Prostate gland (tissue), 2 donors: ENCODE measurements around the gene FUT2.

ENCODE experiments used
- POLR2A ChIP-seq: fragments of 450-650 bp; IDR thresholded peaks from one replicate; pipeline ENCODE4 v1.6.1; 2016; ENCODE audit warnings: antibody characterized with exemption, mild to moderate bottlenecking
- TF ChIP-seq, protein P1 (sequence below), 4 experiments: fragments of 200-600 bp in 2 of 4; fragments of 450-650 bp in 2 of 4; sonication (generic) in 2 of 4; IDR thresholded peaks; 1 replicate in 3 of 4; 2 replicates in 1 of 4; pipeline ENCODE4 v1.5.1; 2016 to 2019; ENCODE audit warnings: antibody characterized with exemption in 4 of 4, mild to moderate bottlenecking in 2 of 4, moderate library complexity in 2 of 4

DNA sequence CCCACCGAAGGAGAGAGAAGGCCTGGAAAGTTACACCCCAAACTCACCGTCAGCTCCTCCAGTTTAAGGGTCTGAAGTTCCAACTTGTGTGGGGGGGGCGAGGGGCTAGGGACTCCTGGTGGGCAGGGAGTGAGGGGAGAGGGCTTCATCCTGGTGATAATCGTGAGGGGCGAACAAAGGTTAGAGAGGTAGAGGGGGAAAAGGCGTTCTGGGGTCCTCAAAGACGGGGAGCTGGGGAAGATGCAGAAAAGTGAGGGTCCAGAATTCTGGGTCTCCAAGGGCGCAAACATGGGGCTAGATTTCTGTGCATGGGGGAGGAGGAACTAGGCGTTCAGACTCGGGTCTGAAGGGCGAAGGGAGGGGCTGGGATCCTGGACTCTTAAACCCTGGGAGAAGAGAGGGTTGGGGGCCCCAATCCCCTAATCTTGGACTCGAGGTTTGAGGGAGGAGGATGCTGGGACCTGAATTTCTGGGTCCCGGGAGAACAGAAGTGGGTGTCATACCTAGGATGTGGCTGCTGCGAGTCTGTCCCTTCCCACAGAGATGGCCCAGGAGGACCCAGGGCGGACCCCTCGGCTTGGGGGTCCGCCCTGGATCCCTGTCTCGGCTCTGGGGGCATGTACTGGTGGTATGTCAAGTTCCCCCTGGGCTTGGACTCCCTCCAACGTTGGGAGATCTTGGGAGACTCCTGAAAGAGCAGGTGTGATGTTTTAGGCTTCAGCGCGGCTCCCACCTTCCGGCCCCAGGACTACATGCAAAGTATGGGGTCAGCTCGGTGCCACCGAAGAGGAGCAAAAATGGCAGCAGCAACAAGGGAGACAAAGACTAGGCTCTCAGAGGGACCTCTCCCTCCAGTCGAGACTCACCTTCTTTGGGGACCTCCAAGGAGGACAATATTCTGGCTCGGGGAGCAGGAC is 19.2 kb downstream of the FUT2 start:
- TF ChIP-seq POLR2A = no peak
- TF ChIP-seq, protein P1, sequence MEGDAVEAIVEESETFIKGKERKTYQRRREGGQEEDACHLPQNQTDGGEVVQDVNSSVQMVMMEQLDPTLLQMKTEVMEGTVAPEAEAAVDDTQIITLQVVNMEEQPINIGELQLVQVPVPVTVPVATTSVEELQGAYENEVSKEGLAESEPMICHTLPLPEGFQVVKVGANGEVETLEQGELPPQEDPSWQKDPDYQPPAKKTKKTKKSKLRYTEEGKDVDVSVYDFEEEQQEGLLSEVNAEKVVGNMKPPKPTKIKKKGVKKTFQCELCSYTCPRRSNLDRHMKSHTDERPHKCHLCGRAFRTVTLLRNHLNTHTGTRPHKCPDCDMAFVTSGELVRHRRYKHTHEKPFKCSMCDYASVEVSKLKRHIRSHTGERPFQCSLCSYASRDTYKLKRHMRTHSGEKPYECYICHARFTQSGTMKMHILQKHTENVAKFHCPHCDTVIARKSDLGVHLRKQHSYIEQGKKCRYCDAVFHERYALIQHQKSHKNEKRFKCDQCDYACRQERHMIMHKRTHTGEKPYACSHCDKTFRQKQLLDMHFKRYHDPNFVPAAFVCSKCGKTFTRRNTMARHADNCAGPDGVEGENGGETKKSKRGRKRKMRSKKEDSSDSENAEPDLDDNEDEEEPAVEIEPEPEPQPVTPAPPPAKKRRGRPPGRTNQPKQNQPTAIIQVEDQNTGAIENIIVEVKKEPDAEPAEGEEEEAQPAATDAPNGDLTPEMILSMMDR (IDR thresholded peaks at IDR 0.05) = no peak
